Pulmonary artery endothelial cell (primary cell): Measurements from ENCODE around the gene CBFA2T2. TPM values are rescaled to one million over a fixed set of nuclear protein-coding genes. Genes with fewer than 3 reads are reported as not detected.
"Not testable (repeated sequence)": the region's sequence is repeated elsewhere in the genome, so short reads cannot be mapped to it uniquely, and the experiment has no call there.

ENCODE experiments used
- DNase-seq: peaks from one replicate; pipeline ENCODE4 v3.0.0-alpha.2; 2011; ENCODE audit warnings: low read depth, low spot score
- total RNA-seq: library from RNA; depleted of rRNA; stranded (reverse); fragments of >200 nt; gene quantifications from 2 replicates; pipeline ENCODE4 v1.2.3, GENCODE V29; 2014

Gene CBFA2T2
- total RNA-seq, 1 donor from 2014 or later, result 3.0 TPM

DNA sequence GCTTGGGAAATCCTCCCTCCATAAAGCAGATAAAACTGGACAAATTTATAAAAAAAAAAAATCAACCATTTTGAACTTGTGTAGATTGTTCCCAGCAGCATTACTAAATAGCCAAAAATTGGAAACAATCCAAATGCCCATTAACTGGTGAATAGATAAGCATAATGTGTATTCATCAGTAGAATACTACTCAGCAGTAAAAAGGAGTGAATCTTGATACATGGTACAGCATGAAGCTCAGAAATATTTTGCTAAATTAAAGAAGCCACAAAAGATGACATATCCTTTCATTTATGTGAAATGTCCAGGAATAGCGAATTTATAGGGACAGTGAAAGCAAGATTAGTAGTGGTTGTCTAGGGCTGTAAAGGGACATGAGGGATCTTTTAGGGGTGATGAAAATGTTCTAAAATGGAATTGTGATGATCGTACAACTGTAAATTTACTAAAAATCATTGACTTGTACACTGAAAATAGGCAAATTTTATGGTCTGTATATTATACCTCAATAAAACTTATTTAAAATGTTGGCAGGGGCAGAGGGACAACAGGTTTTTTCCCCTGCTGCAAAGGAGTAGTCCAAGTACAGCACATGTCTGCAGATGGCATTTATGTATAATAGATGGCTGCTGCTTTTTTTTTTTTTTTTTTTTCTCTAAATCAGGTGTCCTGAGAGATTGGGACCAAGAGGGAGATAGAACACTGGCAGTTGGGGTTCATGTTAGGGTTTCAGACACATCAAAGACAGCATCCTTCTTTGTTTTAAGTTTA, 59.5 kb downstream of the CBFA2T2 start:
- DNase-seq, result no peak

DNA sequence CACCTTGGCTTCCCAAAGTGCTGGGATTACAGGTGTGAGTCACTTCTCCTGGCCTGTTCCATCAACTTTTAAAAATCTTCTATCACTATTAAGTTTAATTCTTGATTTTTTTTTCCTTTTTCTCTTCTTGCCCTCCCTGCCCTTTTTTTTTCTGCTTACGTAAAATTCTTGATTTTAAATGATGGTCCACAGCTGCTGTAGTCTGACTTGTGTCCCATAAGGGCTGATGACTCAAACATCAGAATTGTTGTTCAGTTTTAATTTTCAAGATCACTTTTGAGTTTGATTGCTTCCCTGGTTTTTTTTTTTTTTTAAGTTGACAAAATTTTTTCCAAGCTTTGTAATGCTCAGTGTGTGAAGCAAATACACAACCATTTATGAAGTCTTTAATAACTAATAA, 61.9 kb downstream of the CBFA2T2 start:
- no peak for DNase-seq

DNA sequence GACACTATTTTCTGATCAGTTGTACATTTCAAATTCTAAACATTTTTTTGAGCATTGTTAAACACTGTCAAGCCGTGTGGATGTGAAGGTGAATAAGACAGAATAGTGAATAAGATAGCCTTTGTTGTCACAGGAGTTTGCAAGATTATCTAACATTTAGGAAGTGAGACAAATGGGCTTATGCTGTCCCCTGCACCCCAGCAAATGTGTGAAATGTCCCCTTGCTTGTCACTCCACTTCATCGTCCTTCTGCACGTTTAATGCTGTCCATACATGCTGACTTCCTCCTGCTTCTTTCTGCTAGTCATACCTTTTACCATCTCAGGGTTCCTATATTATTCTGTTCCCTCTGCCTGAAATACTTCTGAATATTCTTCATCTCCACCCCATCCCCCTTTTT, 62.6 kb downstream of the CBFA2T2 start:
- DNase-seq, result no peak

DNA sequence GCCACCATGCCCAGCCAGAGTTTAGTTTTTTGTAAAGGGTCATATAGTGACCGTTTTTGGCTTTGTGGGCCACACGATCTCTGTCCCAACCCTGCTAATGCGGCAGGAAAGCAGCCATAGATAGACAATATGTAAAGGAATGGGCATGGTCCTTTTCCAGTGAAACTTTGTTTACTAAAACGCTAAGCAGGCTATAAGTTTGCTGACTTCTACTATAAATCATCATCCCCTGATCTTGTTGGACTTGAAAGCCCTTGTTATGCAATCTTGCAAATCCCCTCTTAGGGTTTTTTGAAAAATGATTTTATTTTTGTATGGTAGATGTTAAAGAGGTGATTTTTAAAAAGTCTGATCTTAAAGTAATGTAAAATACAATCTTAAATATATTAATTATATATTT, 63.6 kb downstream of the CBFA2T2 start:
- DNase-seq, result no peak

DNA sequence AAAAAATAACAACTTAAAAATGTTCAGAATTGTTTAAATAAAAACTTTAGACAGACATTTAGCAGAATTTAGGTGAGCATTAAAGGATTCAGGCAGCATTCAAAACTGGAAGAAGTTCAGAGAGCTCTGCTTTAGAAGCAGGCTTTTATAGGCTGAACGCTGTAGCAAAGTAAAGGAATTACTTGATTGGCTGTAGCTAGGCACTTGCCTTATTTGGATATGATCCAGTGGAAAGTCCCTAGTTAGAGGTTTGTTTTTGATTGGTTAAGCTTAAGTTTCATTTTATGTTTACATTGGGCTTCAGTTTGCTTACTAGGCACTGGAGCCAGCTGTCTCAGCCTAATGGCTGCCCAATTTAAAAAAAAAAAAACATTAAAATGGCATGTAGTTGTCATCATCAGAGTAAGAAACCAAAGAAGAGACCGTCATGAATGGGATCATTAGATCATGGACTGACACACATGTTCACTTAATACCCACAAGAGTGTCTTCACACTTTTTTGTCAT, 65.1 kb downstream of the CBFA2T2 start:
- peak; percentile 82 for DNase-seq

DNA sequence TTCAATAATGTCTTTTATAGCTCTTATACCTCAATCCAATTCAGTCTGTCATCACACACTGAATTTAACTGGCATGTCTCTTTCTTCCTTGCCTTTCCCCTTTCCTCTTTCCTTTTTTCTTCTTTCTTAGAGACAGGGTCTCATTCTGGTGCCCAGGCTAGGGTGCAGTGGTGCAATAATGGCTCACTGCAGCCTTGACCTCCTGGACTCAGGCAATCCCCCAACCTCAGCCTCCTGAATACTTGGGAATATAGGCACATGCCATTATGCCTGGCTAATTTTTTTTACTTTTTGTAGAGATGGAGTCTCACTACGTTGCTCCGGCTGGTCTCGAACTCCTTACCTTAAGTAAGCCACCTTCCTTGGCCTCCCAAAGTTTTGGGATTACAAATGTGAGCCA, 65.9 kb downstream of the CBFA2T2 start:
- DNase-seq, result no peak

DNA sequence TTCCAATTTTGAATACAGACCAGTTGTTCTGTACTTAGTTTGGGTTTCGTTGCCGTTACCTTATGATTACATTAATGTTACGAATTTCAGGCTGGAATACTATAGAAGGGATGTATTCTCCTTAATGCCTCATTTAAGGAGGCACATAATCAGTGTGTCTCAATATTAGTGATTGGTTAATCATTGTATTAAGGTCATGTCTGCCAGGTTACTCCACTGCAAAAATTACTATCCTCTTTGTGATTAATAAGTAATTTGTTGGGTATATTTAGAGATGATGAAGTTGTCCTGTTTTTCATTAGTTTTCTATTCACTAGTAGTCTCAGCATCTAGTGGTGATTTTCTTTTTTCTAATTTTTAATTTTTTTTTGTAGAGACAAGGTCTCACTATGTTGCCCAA, 66.3 kb downstream of the CBFA2T2 start:
- no peak for DNase-seq

DNA sequence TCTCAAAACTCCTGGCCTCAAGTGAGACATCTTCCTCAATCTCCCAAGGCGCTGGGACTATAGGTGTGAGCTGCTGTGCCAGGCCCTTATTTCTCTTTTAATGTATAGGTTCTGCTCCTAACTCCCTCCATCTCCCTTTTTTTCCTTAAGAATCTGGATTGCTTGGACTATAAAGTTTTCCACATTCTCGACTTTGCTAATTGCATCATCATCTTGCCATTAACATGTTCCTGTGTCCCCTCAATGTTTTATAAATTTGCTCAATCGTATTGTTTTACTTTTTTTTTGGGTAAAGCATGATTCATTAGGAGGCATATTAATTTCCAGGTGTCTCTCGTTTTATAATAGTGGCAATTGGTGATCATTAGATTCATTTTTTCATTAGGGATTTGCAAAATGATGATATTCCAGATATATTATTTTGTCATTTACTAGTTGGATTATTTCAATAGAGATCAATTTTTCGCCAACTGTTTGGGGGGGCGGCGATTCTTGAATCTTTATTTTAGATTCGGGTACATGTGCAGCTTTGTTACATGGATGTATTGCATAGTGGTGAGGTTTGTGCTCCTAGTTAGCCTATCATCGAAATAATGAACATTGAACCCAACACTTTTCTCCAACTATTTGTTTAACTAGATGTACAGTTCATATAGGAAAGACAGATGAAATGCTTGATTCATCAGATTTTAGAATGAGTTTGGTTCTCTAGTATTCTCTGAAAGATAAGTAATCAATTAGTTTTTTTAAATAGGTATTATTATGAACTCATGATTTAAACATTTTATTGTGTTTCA, 68.7 kb downstream of the CBFA2T2 start:
- no peak for DNase-seq

DNA sequence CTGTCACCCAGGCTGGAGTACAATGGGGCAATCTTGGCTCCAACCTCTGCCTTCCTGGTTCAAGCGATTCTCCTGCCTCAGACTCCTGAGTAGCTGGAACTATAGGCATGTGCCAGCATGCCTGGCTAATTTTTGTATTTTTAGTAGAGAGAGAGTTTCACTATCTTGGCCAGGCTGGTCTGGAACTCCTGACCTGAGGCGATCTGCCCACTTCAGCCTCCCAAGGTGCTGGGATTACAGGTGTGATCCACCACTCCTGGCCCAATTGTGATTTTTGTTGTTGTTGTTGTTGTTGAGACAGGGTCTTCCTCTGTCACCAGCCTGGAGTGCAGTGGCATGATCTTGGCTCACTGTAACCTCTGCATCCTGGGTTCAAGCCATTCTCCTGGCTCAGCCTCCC, 69.3 kb downstream of the CBFA2T2 start:
- DNase-seq, result no peak

DNA sequence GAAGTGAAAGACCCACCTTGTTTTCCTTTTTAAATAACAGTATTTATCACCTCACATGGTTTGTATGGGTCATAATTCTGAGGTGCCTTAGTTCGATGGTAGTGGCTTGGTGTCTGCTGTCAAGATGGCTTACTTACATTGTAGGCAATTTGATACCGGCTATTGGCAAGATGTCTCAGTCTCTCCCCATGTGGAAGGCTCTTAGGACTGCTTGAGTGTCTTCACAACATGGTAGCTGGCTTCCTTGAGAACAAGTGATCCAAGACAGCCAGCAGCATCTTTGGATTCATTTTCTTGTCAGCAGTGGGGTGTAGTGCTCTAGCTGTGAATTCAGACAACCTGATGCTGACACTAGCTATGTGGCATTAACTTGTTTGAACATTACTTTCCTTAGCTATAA, 70.1 kb downstream of the CBFA2T2 start:
- no peak for DNase-seq

DNA sequence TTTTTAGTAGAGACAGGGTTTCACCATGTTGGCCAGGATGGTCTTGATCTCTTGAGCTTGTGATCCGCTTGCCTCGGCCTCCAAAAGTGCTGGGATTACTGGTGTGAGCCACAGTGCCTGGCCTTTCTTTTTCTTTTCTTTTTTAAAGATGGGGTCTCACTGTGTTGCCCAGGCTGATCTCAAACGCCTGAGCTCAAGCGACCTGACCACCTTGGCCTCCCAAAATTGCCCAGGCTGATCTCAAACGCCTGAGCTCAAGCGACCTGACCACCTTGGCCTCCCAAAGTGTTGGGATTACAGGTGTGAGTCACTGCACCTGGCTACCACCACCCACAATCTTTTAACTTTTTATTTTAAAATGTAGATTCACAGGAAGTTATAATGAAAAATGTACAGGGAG, 71.2 kb downstream of the CBFA2T2 start:
- not testable (repeated sequence) for DNase-seq

DNA sequence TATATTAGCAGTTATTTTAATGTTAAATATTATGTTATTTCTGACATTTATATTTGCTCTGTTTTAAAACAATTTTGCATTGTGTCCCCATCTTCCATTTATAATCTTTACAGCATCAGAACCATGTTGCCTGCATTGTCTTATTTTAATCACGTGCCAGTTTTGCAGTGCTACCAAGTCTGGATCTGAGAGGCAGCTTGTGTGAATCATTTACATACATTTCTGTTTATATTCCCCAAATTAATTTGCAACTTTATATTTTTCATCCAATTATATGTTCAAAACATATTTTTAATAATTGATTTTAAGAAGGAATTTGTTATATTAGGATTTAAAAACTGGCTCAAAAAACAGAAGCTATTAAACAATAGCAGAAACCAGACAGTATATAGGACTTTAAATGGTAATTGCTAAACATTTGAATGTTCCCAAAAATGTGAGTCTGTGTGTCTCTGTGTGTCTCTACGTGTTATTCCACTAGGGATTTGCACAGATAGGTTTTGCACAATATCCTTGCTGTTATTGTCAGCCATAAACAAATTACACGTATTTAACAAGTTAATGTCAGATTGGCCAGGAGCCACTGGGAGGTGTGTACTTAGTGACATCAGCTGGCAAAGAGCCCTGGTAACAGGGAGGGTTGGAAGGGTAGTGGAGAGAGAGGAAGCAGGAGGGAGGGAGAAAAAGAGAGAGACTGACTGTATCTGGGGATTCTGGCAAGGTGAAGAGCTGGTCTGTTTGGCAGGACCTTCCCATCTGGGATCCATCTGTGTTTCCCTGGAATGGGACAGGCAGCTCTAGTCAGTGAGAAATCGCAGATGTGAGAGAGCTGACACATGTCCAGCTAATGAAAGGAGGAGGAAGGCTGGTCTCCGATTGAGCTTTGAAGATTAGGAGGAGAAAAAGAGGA, 72.1 kb downstream of the CBFA2T2 start:
- peak; percentile 72 for DNase-seq

DNA sequence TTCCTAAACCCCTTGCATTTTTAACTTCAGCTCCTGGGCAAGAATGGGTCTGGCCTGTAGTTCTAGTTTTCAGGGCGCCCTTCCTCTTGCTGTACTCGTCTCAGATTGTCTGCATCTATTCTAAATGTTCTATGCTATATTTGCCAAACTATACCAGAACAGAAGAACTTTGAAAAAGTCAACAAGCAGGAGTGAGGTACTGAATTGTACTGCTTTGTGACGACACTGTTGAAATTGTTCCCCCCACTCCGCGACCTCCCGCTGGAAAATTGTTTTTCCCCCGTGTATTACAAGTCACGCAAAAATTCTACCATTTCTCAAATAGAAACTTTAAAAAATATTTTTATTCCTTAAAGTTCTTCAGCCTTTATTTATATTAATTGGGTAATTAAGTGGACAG, 73.9 kb downstream of the CBFA2T2 start:
- no peak for DNase-seq

DNA sequence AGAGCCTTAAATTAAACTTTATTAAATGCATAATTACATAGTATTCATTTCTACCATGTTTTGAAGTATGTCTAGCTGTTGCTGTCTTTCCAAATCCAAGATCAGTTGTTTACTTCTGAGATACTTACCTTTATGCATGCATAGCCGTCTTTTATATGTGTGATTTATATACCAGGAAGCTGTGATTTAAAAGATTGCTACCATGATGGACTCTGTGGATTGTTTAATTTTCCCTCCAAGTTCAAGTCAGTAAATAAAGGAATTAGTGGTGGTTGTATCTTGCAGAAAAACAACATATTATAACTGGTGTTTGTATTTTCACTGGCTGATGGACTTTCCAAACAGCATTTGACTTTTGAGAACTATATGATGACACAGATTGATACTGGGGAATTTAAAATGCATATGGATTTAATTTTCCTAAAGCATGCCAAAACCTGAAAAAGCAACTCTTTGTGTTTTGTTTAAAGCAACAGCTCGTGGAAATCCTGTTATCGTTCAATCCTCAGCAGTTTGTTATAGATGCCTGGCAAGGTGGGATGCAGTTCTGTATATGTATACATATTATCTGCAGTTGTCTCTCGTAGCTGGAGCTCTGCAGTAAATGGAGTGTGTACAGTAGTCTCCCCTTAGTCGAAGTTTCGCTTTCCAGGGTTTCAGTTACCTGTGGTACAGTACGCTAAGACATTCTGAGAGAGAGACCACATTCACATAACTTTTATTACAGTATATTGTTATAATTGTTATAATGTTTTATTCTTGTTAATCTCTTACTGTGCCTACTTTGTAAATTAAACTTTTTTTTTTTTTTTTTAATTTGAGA, 77.1 kb downstream of the CBFA2T2 start:
- no peak for DNase-seq

DNA sequence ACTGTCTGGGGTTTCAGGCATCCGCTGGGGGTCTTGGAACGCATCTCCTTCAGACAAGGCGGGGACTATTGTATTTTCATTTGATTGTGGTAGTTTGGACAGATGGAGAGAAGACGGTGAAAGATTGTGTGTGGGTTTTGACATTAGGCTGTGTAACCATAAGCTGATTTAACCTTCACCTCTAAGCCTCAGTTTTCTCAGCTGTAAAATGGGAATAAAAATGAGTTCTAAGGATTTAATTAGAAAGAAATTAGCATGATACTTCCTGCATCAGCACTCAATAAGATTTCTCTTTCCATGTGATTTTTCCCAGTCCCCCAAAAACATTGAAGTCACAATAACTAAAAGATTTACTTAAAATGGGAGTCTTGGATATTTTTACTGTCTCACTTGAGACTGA, 78.1 kb downstream of the CBFA2T2 start:
- DNase-seq, result no peak

DNA sequence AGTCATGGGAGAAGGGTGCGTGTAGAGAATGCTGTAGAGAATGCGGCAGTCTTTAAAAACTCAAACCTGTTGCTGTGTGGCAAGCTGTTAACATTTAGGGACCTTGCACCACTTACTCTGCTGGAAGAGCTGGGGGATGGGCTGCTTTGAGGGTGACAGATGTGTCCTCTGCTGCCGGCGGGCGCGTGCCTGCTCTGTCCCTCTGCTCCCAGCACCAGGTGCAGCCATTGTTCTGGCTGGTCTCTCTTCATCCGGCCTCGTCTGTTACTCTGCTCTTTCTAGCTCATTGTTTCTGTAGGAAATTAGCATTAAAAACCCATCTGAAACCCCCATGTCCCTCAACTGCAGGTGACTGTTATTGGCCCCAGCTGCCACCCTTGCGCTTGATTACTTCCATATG, 78.5 kb downstream of the CBFA2T2 start:
- no peak for DNase-seq

DNA sequence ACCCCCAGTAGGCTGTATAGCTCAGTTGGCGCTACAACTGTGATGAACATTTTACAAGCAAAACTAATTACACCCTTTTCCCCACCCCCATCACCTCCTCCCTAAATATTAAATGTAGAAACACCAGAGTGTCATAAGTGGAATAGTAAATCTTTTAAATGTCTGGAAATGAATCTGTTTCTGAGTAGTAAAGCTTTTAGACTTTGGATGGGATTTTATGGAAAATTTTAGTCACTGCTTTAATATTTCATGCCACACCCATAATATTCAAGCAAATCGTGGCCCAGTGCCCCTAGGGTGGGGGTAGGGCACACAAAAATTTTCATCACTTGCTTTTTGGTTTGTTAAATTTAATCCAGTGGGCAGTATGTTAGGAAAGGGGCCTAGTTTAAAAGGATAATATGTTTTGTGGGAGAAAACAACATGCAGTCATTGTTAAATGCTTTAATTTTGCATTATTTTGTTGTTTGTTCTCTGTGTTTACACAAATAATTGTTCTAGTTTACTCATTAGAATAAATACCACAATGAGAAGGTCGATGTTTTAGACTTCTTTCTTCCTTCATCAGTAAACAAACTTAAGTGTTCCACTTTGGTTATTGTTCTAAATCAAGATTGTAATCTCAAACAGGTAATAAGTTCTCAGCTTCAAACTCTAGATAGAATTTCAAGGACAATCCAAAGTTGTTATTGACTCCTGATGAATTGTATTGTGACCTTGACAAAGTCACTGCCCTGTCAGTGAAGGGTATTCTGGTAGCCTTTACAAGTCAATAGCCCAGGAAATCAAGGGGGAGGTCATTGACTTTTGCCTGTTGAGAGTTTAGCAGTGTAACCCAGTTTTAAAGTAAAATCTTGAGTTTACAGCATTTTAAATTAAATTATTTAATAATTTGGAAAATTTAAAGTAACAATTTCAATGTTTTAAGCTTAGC, 79.2 kb downstream of the CBFA2T2 start:
- no peak for DNase-seq

DNA sequence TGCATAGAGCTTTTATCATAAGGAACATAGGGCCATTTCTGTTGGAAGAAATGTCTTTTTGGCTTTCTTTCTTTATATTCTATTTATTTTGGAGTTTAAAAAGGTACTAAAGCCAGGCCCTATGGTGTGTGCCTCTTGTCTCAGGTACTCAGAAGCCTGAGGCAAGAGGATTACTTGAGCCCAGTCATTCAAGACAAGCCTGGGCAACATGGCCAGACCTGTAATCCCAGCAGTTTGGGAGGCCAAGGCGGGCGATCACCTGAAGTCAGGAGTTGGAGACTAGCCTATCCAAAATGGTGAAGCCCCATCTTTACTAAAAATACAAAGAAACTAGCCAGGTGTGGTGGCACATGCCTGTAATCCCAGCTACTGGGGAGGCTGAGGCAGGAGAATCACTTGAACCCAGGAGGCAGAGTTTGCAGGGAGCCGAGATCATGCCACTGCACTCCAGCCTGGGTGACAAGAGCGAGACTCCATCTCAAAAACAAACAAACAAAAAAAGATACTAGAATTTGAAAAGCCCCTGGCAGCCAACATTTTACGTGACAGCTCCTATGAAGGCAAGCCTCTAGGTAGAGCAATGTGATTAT, 80.0 kb downstream of the CBFA2T2 start:
- no peak for DNase-seq

DNA sequence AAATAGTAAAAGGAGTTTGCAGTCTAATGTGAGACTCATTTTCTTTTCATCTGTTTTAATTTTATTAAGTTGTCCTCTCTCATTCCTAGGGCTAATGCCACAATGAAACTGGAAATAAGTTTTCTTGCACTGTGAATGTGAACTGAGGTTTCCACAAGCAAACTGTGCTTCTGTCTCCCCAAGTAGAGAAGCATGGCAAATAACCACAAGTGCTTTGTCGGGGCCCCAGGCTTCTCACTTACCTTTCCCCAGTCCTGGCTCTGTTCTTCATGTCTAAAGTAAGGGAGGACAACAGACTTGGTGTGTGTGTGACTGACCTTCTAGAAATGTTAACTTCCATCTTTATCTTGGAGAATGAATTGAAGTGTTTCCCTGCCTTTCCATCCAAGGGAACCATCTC, 80.8 kb downstream of the CBFA2T2 start:
- no peak for DNase-seq
